Testis (tissue), 2 donors: ENCODE measurements around the gene SLC38A10.

Experiments
- POLR2A ChIP-seq: fragments of 450-650 bp; IDR thresholded peaks from one replicate; pipeline ENCODE4 v1.6.1; 2017; ENCODE audit warnings: antibody characterized with exemption, mild to moderate bottlenecking, moderate library complexity
- TF ChIP-seq, protein P1 (sequence below), 3 experiments: fragments of 450-650 bp in 2 of 3; fragments of 200-600 bp in 1 of 3; sonication (generic) in 1 of 3; IDR thresholded peaks; one replicate each; pipeline ENCODE4 v1.5.1; 2016 to 2019; ENCODE audit warnings: antibody characterized with exemption in 3 of 3, mild to moderate bottlenecking in 2 of 3, moderate library complexity in 1 of 3

DNA sequence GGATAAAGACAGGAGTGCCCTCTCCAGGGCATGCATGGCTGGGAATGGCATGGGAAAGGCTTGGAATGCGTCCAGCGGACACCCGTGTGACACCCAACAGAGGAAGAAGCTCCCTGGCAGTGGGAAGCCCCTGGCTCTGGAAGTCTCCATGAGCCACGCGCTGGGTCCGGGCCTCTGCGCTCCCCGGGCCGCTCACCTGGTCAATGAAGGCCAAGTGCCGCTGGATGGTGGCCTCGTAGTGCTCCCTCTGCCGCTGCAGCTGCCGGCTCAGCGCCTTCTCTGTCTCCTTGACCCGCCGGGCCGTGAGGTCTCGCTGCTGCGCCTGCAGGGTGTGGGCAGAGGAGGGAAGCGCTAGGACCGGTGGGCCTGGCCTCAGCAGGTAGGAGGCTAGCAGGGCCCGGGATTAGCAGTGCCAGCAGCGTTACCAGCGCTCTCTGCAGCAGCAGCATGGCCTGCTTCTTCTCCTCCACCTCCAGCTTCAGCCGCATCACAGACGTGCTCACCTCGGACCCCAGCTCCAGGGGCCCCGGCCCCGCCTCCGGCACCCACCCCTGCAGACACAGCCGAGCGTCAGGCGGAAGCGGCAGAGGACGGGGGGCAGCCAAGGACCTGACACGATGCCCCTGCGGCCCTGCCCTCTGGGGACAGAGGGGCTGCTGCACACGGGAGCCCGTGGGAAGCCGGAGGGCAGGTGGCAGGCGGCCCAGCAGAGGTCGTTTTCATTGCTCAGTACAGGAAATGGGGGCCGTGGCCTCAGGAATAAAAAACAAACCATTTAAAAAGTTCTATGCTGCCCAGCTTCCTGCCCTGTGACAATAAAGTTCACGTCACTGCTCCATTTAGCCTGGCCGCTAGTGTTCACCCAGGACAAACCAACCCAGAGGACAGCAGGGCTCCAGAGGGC lies 98.3 kb downstream of the SLC38A10 start:
- TF ChIP-seq, protein P1, sequence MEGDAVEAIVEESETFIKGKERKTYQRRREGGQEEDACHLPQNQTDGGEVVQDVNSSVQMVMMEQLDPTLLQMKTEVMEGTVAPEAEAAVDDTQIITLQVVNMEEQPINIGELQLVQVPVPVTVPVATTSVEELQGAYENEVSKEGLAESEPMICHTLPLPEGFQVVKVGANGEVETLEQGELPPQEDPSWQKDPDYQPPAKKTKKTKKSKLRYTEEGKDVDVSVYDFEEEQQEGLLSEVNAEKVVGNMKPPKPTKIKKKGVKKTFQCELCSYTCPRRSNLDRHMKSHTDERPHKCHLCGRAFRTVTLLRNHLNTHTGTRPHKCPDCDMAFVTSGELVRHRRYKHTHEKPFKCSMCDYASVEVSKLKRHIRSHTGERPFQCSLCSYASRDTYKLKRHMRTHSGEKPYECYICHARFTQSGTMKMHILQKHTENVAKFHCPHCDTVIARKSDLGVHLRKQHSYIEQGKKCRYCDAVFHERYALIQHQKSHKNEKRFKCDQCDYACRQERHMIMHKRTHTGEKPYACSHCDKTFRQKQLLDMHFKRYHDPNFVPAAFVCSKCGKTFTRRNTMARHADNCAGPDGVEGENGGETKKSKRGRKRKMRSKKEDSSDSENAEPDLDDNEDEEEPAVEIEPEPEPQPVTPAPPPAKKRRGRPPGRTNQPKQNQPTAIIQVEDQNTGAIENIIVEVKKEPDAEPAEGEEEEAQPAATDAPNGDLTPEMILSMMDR (IDR thresholded peaks at IDR 0.05), result no peak
- TF ChIP-seq POLR2A, result no peak
